ENCODE measurements around the gene SRL.
A peak's percentile ranks its signal among the peaks of the same experiment; 100 is the strongest.

The SRL gene

GRCh38 chr16:4205971-4206370 is 35.9 kb downstream of the SRL start:
- no peak overlapping the region for H3K4me3 ChIP-seq (replicated peaks; ENCODE audit: low read depth, low read length)
- no peak for DNase-seq (ENCODE audit: extremely low read depth, low read depth)
- TF ChIP-seq, protein P1, sequence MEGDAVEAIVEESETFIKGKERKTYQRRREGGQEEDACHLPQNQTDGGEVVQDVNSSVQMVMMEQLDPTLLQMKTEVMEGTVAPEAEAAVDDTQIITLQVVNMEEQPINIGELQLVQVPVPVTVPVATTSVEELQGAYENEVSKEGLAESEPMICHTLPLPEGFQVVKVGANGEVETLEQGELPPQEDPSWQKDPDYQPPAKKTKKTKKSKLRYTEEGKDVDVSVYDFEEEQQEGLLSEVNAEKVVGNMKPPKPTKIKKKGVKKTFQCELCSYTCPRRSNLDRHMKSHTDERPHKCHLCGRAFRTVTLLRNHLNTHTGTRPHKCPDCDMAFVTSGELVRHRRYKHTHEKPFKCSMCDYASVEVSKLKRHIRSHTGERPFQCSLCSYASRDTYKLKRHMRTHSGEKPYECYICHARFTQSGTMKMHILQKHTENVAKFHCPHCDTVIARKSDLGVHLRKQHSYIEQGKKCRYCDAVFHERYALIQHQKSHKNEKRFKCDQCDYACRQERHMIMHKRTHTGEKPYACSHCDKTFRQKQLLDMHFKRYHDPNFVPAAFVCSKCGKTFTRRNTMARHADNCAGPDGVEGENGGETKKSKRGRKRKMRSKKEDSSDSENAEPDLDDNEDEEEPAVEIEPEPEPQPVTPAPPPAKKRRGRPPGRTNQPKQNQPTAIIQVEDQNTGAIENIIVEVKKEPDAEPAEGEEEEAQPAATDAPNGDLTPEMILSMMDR (IDR thresholded peaks at IDR 0.05; ENCODE audit: low read depth, low read length, missing control alignments), result no peak

GRCh38 chr16:4204521-4204920 is 37.4 kb downstream of the SRL start:
- no peak overlapping the region for H3K4me3 ChIP-seq (replicated peaks; ENCODE audit: low read depth, low read length)
- no peak for DNase-seq (ENCODE audit: extremely low read depth, low read depth)
- TF ChIP-seq, protein P1 (IDR thresholded peaks at IDR 0.05; ENCODE audit: low read depth, low read length, missing control alignments), result no peak

DNA sequence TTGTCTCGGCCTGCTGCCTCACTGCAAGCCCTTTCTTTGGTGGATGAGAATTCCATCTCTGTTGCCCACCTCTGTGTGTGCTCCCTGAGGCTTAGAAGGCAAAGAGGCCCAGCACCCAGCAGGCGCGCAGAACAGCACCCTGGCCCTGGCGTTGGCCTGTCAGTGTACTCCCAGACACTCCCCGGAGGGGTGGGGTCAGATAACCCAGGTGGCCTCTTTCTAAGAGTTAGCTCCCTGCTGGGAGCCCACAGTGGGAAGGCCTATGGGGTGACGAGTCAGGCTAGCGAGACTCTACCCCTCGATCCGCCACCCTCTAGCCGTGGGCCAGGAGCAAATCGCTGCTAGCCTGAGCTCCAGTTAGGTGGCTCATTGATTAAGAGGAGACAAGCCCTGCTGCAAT is 38.1 kb downstream of the SRL start:
- TF ChIP-seq, protein P1 (IDR thresholded peaks at IDR 0.05; ENCODE audit: low read depth, low read length, missing control alignments), result no peak
- no peak for DNase-seq (ENCODE audit: extremely low read depth, low read depth)
- no peak overlapping the region for H3K4me3 ChIP-seq (replicated peaks; ENCODE audit: low read depth, low read length)

GRCh38 chr16:4202615-4203345 is 39.1 kb downstream of the SRL start:
- TF ChIP-seq, protein P1 (IDR thresholded peaks at IDR 0.05; ENCODE audit: low read depth, low read length, missing control alignments), result no peak
- no peak for DNase-seq (ENCODE audit: extremely low read depth, low read depth)
- no peak overlapping the region for H3K4me3 ChIP-seq (replicated peaks; ENCODE audit: low read depth, low read length)

DNA sequence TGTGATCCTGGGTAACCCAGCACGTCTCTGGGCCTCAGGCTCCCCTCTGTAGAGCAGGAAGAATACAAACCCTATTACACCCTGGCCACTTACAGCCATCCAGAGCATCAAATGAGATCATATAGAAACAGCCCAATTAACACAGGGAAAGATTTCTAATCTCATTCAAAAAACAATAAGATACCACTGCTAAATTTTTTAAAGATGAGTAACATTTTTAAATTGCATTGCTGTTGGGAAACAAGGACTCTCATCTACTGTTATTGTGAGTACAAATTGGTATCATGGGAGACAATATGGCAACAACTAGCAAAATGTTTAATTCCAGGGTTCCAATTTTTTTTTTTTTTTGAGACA is 41.1 kb downstream of the SRL start:
- DNase-seq (ENCODE audit: extremely low read depth, low read depth), result no peak
- TF ChIP-seq, protein P1 (IDR thresholded peaks at IDR 0.05; ENCODE audit: low read depth, low read length, missing control alignments), result no peak

GRCh38 chr16:4200000-4200780 is 41.7 kb downstream of the SRL start:
- no peak for DNase-seq (ENCODE audit: extremely low read depth, low read depth)
- no peak overlapping the region for H3K4me3 ChIP-seq (replicated peaks; ENCODE audit: low read depth, low read length)

More for the DNA sequence above, 41.1 kb downstream of the SRL start:
- no peak overlapping the region for H3K4me3 ChIP-seq (replicated peaks; ENCODE audit: low read depth, low read length)

More at GRCh38 chr16:4200000-4200780, 41.7 kb downstream of the SRL start:
- TF ChIP-seq, protein P1 (IDR thresholded peaks at IDR 0.05; ENCODE audit: low read depth, low read length, missing control alignments), result peak; percentile 87
